Calu3 (cell line): ENCODE results near the gene LIPC. TPM values are rescaled to one million over a fixed set of nuclear protein-coding genes. Genes with fewer than 3 reads are reported as not detected.

Experiments used
- BruUV-seq: library from RNA; stranded (reverse); fragments of 400-500 nt; replicated peaks from 2 replicates; lab custom pipeline; 2021; lab: Mats Ljungman, UMichigan
- CTCF ChIA-PET: fragments of 300-600 bp; sonication (Branson Sonifier 250); formaldehyde crosslinking; loops from one replicate; lab custom pipeline; 2022; ENCODE audit warnings: antibody characterized with exemption; lab: Charles Lee
- DNase-seq: peaks from one replicate; pipeline ENCODE4 v3.0.0; 2022
- H3K27ac Mint-ChIP-seq: one replicate; pipeline ENCODE4 v1.8.0; 2022; ENCODE audit warnings: mixed read lengths; ENCODE audit not compliant: unreplicated experiment
- H3K27me3 Mint-ChIP-seq: one replicate; pipeline ENCODE4 v1.8.0; 2022; ENCODE audit warnings: mixed read lengths; ENCODE audit not compliant: unreplicated experiment
- H3K36me3 Mint-ChIP-seq: one replicate; pipeline ENCODE4 v1.8.0; 2022; ENCODE audit warnings: mild to moderate bottlenecking, moderate library complexity, mixed read lengths; ENCODE audit not compliant: insufficient read depth, unreplicated experiment
- H3K4me1 Mint-ChIP-seq: one replicate; pipeline ENCODE4 v1.8.0; 2022; ENCODE audit warnings: mild to moderate bottlenecking, low read depth, mixed read lengths; ENCODE audit not compliant: unreplicated experiment
- H3K4me3 Mint-ChIP-seq: one replicate; pipeline ENCODE4 v1.8.0; 2022; ENCODE audit warnings: mild to moderate bottlenecking, low read depth, moderate library complexity, mixed read lengths; ENCODE audit not compliant: unreplicated experiment
- H3K9me3 Mint-ChIP-seq: one replicate; pipeline ENCODE4 v1.8.0; 2022; ENCODE audit warnings: low read depth, mixed read lengths; ENCODE audit not compliant: unreplicated experiment
- CTCF ChIP-seq: fragments of 200-600 bp; IDR thresholded peaks from one replicate; pipeline ENCODE4 v1.8.0; 2022; ENCODE audit warnings: antibody characterized with exemption; ENCODE audit not compliant: unreplicated experiment
- intact Hi-C: fragments of 100-400 bp; cut with micrococcal nuclease; formaldehyde crosslinking; loops from one replicate; pipeline ENCODE4 v1.10.0; 2022; ENCODE audit not compliant: unreplicated experiment
- total RNA-seq: library from RNA; stranded (reverse); gene quantifications from 2 replicates; pipeline ENCODE4 v1.2.3, GENCODE V29; 2022

Gene LIPC
- total RNA-seq, 1 experiment from 2014 or later: not detected

- H3K9me3 Mint-ChIP-seq: no peaks in the 10 kb centered on the region
- intact Hi-C loops: no loop called here
- no peaks in the 10 kb centered on the region for H3K27me3 Mint-ChIP-seq
- no peak overlapping the region for H3K4me3 Mint-ChIP-seq
- no peak for DNase-seq
- no peak overlapping the region for H3K27ac Mint-ChIP-seq
- CTCF ChIA-PET: no interaction called here
- H3K36me3 Mint-ChIP-seq: no peaks in the 10 kb centered on the region
- no TSS peak for BruUV-seq
- peaks cover 8% of the 10 kb centered on the region for H3K4me1 Mint-ChIP-seq
- no peak for TF ChIP-seq CTCF
These were observed 27.8 kb upstream of the LIPC start for GRCh38 chr15:58404020-58404419.

DNA sequence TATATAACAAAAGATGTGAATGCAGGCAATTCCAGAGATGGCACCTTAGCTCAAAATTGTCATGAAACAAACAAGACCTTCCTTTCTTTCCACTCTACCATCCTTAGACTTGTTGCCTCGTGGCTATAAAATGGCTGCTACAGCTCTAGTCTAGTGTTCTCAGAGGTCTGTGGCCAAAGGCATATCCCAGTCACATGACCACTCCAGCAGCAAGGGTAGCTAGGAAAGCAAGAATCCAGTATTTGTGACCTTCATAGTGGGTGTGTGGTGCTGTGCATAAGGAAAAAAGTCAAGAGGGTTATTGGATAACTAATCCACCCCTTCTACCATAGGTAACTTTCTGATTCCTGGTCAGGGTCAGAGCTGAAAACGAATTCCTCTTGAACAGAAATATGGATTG is 27.1 kb upstream of the LIPC start:
- H3K27me3 Mint-ChIP-seq: no peaks in the 10 kb centered on the region
- intact Hi-C loops: no loop called here
- peaks cover 8% of the 10 kb centered on the region for H3K4me1 Mint-ChIP-seq
- H3K36me3 Mint-ChIP-seq: no peaks in the 10 kb centered on the region
- H3K27ac Mint-ChIP-seq: no peak overlapping the region
- H3K9me3 Mint-ChIP-seq: no peaks in the 10 kb centered on the region
- no peak for TF ChIP-seq CTCF
- DNase-seq: no peak
- BruUV-seq: no TSS peak
- CTCF ChIA-PET: interaction anchor here (0.9 kb wide), 1 partner anchor 12 kb away, joined by 3 read pairs; no protein-coding TSS in a partner anchor
- H3K4me3 Mint-ChIP-seq: no peak overlapping the region

GRCh38 chr15:58405865-58406264 is 25.9 kb upstream of the LIPC start:
- TF ChIP-seq CTCF: no peak
- no peak overlapping the region for H3K27ac Mint-ChIP-seq
- CTCF ChIA-PET: interaction anchor here (1.0 kb wide), 1 partner anchor 64 kb away, joined by 9 read pairs; no protein-coding TSS in a partner anchor
- intact Hi-C loops: no loop called here
- DNase-seq: no peak
- BruUV-seq: no TSS peak
- H3K36me3 Mint-ChIP-seq: no peaks in the 10 kb centered on the region
- no peaks in the 10 kb centered on the region for H3K27me3 Mint-ChIP-seq
- no peak overlapping the region for H3K4me3 Mint-ChIP-seq
- H3K9me3 Mint-ChIP-seq: no peaks in the 10 kb centered on the region
- peaks cover 8% of the 10 kb centered on the region for H3K4me1 Mint-ChIP-seq

DNA sequence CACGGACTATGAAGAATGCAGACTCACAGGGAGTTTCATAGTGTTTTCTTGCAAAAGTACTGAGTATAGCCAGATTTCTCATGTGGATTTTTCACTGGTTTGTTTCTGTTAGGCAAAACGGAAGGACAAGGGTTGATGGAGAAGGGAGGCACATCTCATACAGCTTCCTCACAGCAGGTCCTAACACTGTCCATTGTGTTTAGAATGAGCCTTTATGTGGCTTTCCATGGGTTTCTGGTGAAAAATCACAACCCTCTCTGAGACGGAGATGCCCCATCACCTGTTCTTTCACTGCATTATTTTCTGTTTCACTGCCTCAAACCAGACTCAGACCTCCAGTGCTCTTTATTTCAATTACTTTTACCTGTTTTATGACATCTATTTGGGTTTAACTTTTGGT is 25.0 kb upstream of the LIPC start:
- intact Hi-C loops: no loop called here

More for the DNA sequence above, 25.0 kb upstream of the LIPC start:
- Mint-ChIP-seq H3K9me3 (no peaks in the 10 kb centered on the region), H3K27me3 (no peaks in the 10 kb centered on the region), H3K4me1 (peaks cover 8% of the 10 kb centered on the region), H3K27ac (no peak overlapping the region), H3K4me3 (no peak overlapping the region), H3K36me3 (no peaks in the 10 kb centered on the region)
- CTCF ChIA-PET: no interaction called here
- TF ChIP-seq CTCF: no peak
- BruUV-seq: no TSS peak
- DNase-seq: no peak
